Measurements from ENCODE around the gene ZNF143.

The ZNF143 gene

DNA sequence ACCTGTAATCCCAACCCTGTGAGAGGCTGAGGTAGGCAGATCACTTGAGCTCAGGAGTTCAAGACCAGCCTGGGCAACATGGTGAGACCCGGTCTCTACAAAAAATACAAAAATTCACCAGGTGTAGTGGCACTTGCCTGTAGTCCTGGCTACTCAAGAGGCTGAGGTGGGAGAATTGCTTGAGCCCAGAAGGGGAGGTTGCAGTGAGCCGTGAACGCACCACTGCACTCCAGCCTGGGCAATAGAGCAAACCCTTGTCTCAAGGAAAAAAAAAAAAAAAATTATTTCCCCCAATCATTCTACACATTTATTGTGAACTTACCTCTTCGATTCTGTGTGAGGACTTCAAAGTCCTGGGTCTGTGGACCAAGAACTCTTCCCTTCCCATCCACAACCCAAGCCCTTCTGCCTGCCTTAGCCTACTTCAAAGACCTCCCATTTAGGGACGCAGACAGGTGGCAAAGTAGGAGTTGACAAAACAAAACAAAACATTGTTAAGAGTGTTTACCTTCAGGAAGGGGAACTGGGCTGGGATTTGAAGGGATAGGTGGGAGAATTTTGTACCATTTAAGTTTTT is 108.9 kb downstream of the ZNF143 start:
- TF ChIP-seq, protein P1, sequence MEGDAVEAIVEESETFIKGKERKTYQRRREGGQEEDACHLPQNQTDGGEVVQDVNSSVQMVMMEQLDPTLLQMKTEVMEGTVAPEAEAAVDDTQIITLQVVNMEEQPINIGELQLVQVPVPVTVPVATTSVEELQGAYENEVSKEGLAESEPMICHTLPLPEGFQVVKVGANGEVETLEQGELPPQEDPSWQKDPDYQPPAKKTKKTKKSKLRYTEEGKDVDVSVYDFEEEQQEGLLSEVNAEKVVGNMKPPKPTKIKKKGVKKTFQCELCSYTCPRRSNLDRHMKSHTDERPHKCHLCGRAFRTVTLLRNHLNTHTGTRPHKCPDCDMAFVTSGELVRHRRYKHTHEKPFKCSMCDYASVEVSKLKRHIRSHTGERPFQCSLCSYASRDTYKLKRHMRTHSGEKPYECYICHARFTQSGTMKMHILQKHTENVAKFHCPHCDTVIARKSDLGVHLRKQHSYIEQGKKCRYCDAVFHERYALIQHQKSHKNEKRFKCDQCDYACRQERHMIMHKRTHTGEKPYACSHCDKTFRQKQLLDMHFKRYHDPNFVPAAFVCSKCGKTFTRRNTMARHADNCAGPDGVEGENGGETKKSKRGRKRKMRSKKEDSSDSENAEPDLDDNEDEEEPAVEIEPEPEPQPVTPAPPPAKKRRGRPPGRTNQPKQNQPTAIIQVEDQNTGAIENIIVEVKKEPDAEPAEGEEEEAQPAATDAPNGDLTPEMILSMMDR (IDR thresholded peaks at IDR 0.05; ENCODE audit: poor library complexity, severe bottlenecking): no peak
- ATAC-seq (ENCODE audit: low read depth) (no peak), DNase-seq (ENCODE audit: low spot score) (no peak)
- Histone ChIP-seq H3K27me3 (ENCODE audit: insufficient read depth, poor library complexity, severe bottlenecking) (no peaks in the 10 kb centered on the region), H3K27ac (ENCODE audit: poor library complexity, severe bottlenecking) (peak overlapping the region; percentile 97), H3K4me3 (ENCODE audit: severe bottlenecking) (no peak overlapping the region), H3K4me1 (ENCODE audit: insufficient read depth, poor library complexity, severe bottlenecking) (peaks cover 43% of the 10 kb centered on the region), H3K9me3 (ENCODE audit: severe bottlenecking) (no peaks in the 10 kb centered on the region), H3K36me3 (ENCODE audit: low read depth) (peaks cover 2% of the 10 kb centered on the region)

DNA sequence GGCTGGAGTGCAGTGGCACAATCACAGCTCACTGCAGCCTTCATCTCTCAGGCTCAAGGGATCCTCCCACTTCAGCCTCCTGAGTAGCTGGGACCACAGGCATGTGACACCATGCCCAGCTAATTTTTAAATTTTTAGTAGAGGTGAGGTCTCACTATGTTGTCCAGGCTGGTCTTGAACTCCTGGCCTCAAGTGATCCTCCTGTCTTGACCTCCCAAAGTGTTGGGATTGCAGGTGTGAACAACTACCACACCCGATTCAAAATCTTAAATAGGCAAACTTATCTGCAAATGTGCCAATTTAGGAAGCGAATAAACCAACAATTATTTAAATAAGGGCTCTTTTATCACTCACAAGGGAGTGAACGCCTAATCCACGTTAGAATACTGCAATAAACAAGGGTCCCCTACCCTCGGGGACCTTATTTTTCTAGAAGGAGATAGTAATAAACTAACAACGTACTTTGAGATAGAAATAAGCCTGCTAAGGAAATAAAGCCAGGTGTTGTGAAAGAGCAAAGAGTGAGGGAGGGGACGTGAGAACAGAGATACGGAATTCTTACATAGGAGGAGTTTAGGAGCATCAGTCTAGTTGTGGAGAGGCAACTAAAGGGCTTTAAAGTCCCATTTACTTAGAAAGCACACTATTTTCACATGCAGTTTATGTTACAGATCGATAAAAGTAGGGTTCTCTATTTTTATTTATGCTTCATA is 109.7 kb downstream of the ZNF143 start:
- no peaks in the 10 kb centered on the region for H3K9me3 ChIP-seq (ENCODE audit: severe bottlenecking)
- DNase-seq (ENCODE audit: low spot score) (no peak), ATAC-seq (ENCODE audit: low read depth) (no peak)
- peak overlapping the region; percentile 97 for H3K27ac ChIP-seq (ENCODE audit: poor library complexity, severe bottlenecking)
- no peaks in the 10 kb centered on the region for H3K27me3 ChIP-seq (ENCODE audit: insufficient read depth, poor library complexity, severe bottlenecking)
- H3K36me3 ChIP-seq (ENCODE audit: low read depth): peaks cover 10% of the 10 kb centered on the region
- TF ChIP-seq, protein P1 (IDR thresholded peaks at IDR 0.05; ENCODE audit: poor library complexity, severe bottlenecking): no peak
- no peak overlapping the region for H3K4me3 ChIP-seq (ENCODE audit: severe bottlenecking)
- H3K4me1 ChIP-seq (ENCODE audit: insufficient read depth, poor library complexity, severe bottlenecking): peaks cover 39% of the 10 kb centered on the region

DNA sequence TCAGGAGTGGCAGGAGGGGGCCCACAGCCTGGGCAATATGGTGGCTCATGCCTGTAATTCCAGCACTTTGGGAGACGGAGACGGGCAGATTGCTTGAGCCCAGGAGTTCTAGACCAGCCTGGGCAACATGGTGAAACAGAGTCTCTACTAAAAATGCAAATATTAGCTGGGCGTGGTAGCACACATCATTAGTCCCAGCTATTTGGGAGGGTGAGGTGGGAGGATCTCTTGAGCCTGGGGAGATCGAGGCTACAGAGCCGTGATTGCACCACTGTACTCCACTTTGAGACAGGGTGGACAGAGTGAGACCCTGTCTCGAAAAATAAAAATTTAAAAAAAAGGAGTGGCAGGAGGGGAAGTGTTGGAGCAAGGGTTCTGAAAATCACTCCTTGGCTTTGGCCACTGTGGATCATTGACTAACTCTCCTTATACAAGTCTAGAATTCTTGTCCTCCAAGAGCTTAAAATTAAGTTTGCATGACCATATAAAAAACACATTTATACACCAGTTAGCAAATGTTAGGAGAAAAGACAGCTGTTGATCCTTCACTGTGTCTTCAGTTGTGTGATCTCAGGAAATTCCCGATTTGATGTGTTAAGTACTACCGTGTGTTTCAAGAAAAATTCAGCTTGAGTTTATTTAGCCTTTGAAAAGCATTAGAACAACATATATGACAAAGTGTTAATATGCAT is 110.4 kb downstream of the ZNF143 start:
- no peak for DNase-seq (ENCODE audit: low spot score)
- Histone ChIP-seq H3K4me1 (ENCODE audit: insufficient read depth, poor library complexity, severe bottlenecking) (peaks cover 36% of the 10 kb centered on the region), H3K9me3 (ENCODE audit: severe bottlenecking) (no peaks in the 10 kb centered on the region), H3K27me3 (ENCODE audit: insufficient read depth, poor library complexity, severe bottlenecking) (no peaks in the 10 kb centered on the region), H3K4me3 (ENCODE audit: severe bottlenecking) (no peak overlapping the region), H3K27ac (ENCODE audit: poor library complexity, severe bottlenecking) (peak overlapping the region; percentile 97), H3K36me3 (ENCODE audit: low read depth) (peaks cover 18% of the 10 kb centered on the region)
- ATAC-seq (ENCODE audit: low read depth): no peak
- TF ChIP-seq, protein P1 (IDR thresholded peaks at IDR 0.05; ENCODE audit: poor library complexity, severe bottlenecking): no peak

DNA sequence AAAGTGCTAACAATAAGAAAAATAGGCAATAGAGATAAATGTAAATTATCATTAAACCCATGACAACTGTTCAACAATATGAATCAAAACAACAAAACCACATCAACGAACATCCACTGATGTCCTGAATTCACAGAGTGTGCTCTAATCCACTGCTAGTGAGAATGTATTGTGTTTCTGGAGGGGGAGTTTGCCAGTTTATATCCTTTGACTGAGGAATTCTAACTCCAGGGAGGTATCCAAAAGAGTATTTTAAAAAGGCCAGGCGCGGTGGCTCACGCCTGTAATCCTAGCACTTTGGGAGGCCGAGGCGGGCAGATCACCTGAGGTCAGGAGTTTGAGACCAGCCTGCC is 110.9 kb downstream of the ZNF143 start:
- Histone ChIP-seq H3K27ac (ENCODE audit: poor library complexity, severe bottlenecking) (peak overlapping the region; percentile 97), H3K4me3 (ENCODE audit: severe bottlenecking) (no peak overlapping the region)
- no peak for DNase-seq (ENCODE audit: low spot score)

More for the DNA sequence above, 110.9 kb downstream of the ZNF143 start:
- H3K4me1 ChIP-seq (ENCODE audit: insufficient read depth, poor library complexity, severe bottlenecking): peaks cover 36% of the 10 kb centered on the region
- no peaks in the 10 kb centered on the region for H3K27me3 ChIP-seq (ENCODE audit: insufficient read depth, poor library complexity, severe bottlenecking)
- ATAC-seq (ENCODE audit: low read depth): no peak
- peaks cover 23% of the 10 kb centered on the region for H3K36me3 ChIP-seq (ENCODE audit: low read depth)
- TF ChIP-seq, protein P1 (IDR thresholded peaks at IDR 0.05; ENCODE audit: poor library complexity, severe bottlenecking): no peak
- no peaks in the 10 kb centered on the region for H3K9me3 ChIP-seq (ENCODE audit: severe bottlenecking)

Data from RWPE2 (cell line).